PFSK-1 (cell line): ENCODE results near the gene JAKMIP2.

Experiments used
- POLR2AphosphoS5 ChIP-seq: IDR thresholded peaks from 2 replicates; pipeline ENCODE4 v1.6.1; 2012; ENCODE audit warnings: low read depth, mild to moderate bottlenecking, control low read depth, low read length, moderate library complexity
- SIN3A ChIP-seq: IDR thresholded peaks from 2 replicates; pipeline ENCODE4 v1.6.1; 2012; ENCODE audit warnings: mild to moderate bottlenecking, low read length, moderate library complexity, borderline replicate concordance; ENCODE audit not compliant: insufficient read depth
- TF ChIP-seq, protein P1 (sequence below), 2 experiments: IDR thresholded peaks; 2 replicates each; pipeline versions ENCODE4 v1.6.1 to v1.8.0; 2011 to 2012; ENCODE audit warnings: low read depth in 2 of 2, low read length in 2 of 2, control low read depth in 1 of 2, inconsistent platforms in 1 of 2, mild to moderate bottlenecking in 1 of 2, moderate library complexity in 1 of 2; ENCODE audit not compliant: insufficient read depth in 1 of 2

DNA sequence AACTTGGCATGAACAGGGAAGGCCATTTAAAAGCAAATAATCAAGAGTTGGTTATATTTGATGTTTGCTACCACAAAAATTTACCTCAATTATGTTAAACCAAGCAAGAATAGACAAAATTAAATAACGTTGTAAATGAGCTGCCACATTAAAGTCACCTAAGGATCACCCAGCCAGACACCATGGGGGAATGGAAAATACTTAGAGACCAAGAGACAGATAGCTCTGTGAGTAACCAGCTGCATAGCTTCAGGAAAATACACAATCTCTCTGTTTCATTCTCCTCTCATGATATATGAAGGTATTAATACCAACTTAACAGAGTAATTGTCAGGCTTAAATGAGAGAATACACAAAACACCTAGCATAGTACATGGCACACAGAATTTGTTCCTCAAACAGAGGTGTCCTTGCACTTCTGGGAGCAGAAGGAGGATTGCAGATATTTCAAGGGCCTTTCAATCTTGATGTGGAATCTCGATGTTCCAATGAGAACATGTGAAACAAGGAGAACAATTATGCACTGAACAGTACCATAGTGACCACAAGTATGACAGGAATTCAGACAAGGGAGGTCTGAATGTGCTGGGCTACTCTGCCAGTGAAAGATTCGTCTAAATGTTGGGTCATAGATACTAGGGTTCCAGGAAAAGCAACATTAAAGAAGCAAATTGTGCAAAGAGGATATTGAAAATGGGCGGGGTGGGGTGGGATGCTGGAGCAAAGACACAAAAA, 18.6 kb downstream of the JAKMIP2 start:
- TF ChIP-seq, protein P1, sequence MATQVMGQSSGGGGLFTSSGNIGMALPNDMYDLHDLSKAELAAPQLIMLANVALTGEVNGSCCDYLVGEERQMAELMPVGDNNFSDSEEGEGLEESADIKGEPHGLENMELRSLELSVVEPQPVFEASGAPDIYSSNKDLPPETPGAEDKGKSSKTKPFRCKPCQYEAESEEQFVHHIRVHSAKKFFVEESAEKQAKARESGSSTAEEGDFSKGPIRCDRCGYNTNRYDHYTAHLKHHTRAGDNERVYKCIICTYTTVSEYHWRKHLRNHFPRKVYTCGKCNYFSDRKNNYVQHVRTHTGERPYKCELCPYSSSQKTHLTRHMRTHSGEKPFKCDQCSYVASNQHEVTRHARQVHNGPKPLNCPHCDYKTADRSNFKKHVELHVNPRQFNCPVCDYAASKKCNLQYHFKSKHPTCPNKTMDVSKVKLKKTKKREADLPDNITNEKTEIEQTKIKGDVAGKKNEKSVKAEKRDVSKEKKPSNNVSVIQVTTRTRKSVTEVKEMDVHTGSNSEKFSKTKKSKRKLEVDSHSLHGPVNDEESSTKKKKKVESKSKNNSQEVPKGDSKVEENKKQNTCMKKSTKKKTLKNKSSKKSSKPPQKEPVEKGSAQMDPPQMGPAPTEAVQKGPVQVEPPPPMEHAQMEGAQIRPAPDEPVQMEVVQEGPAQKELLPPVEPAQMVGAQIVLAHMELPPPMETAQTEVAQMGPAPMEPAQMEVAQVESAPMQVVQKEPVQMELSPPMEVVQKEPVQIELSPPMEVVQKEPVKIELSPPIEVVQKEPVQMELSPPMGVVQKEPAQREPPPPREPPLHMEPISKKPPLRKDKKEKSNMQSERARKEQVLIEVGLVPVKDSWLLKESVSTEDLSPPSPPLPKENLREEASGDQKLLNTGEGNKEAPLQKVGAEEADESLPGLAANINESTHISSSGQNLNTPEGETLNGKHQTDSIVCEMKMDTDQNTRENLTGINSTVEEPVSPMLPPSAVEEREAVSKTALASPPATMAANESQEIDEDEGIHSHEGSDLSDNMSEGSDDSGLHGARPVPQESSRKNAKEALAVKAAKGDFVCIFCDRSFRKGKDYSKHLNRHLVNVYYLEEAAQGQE (IDR thresholded peaks at IDR 0.05; ENCODE audit: insufficient read depth in 1 of 2, low read depth in 2 of 2, low read length in 2 of 2): no peak
- TF ChIP-seq SIN3A: no peak
- TF ChIP-seq POLR2AphosphoS5: no peak
